Measurements from ENCODE around the gene PTAR1. TPM values are rescaled to one million over a fixed set of nuclear protein-coding genes. Genes with fewer than 3 reads are reported as not detected.

Gene PTAR1
- total and polyA plus RNA-seq, 12 donors, result 3.9 to 30.2 (median 23.6) TPM

- 0% methylated on average over 70 to 92 of the region's 92 CpGs for WGBS, 2 donors
- H3K36me3 ChIP-seq, result no peaks in the 10 kb centered on the region
- peak; percentile 71 to 89 (median 80) for ATAC-seq
- intact Hi-C loops (cut with DNase I), result loop anchor here in 9 of 10 donors (2.0 to 10.0 kb wide), 8 partner anchors 73 to 250 kb away; no protein-coding TSS in a partner anchor
- peak in 3 of 9 donors; percentile 17 to 23 (median 19) for TF ChIP-seq CTCF (IDR thresholded peaks at IDR 0.05)
- peaks cover 0 to 16% (median 0%) of the 10 kb centered on the region in 7 donors for H3K27me3 ChIP-seq
- peak; percentile 53 to 75 for DNase-seq
- H3K4me3 ChIP-seq, result peak within 1 kb of the TSS; percentile 48 to 89 (median 80)
- peaks cover 5 to 30% (median 14%) of the 10 kb centered on the region in 9 donors for H3K4me1 ChIP-seq
- no peaks in the 10 kb centered on the region for H3K9me3 ChIP-seq
- H3K27ac ChIP-seq, result peak within 1 kb of the TSS; percentile 17 to 91 (median 80)
Measured at GRCh38 chr9:69671879-69672595, 87.8 kb downstream of the PTAR1 start, which contains the start of gene APBA1. Gene APBA1, minus strand, starts transcription at chr9:69672371.

GRCh38 chr9:69671311-69671878 is 88.4 kb downstream of the PTAR1 start:
- 33 to 37% methylated on average over 15 of the region's 15 CpGs for WGBS, 2 donors
- Histone ChIP-seq H3K4me1 (peaks cover 5 to 30% (median 14%) of the 10 kb centered on the region in 9 donors), H3K36me3 (no peaks in the 10 kb centered on the region), H3K9me3 (no peaks in the 10 kb centered on the region), H3K4me3 (peak overlapping the region; percentile 48 to 89 (median 80)), H3K27me3 (peaks cover 0 to 16% (median 0%) of the 10 kb centered on the region in 7 donors), H3K27ac (peak overlapping the region in 7 of 10 donors; percentile 60 to 86 (median 77))
- ATAC-seq (peak in 5 of 8 donors; percentile 15 to 39 (median 20)), DNase-seq (peak in 1 of 2 donors; percentile 9)
- TF ChIP-seq CTCF (IDR thresholded peaks at IDR 0.05), result no peak
- intact Hi-C loops (cut with DNase I), result loop anchor here in 9 of 10 donors (5.0 to 10.0 kb wide), 7 partner anchors 73 to 249 kb away; no protein-coding TSS in a partner anchor

- Histone ChIP-seq H3K4me1 (peaks cover 0 to 15% (median 7%) of the 10 kb centered on the region in 9 donors), H3K36me3 (no peaks in the 10 kb centered on the region), H3K27ac (no peak overlapping the region), H3K27me3 (peaks cover 0 to 9% (median 0%) of the 10 kb centered on the region in 7 donors), H3K9me3 (no peaks in the 10 kb centered on the region), H3K4me3 (no peak overlapping the region)
- TF ChIP-seq CTCF (IDR thresholded peaks at IDR 0.05), result no peak
- ATAC-seq (no peak), DNase-seq (no peak)
- intact Hi-C loops (cut with DNase I), result no loop called here
- WGBS, 2 donors, result 96 to 97% methylated on average over 1 of the region's 1 CpG
Measured at GRCh38 chr9:69667306-69667705, 92.5 kb downstream of the PTAR1 start.

GRCh38 chr9:69660304-69660703 is 99.5 kb downstream of the PTAR1 start:
- DNase-seq (no peak), ATAC-seq (no peak)
- no peak overlapping the region for H3K27ac ChIP-seq
- intact Hi-C loops (cut with DNase I), result no loop called here
- no peaks in the 10 kb centered on the region for H3K9me3 ChIP-seq
- H3K27me3 ChIP-seq, result no peaks in the 10 kb centered on the region
- H3K36me3 ChIP-seq, result no peaks in the 10 kb centered on the region
- peaks cover 0 to 8% (median 0%) of the 10 kb centered on the region in 9 donors for H3K4me1 ChIP-seq
- no peak overlapping the region for H3K4me3 ChIP-seq
- WGBS, 2 donors, result 65 to 71% methylated on average over 2 of the region's 2 CpGs
- no peak for TF ChIP-seq CTCF (IDR thresholded peaks at IDR 0.05)

Other genes with a start within 250 kb of the PTAR1 start
- gene APBA1, start 87.6 kb downstream of the PTAR1 start, total RNA-seq, result 1 to 10 TPM; 1.7 to 5.7 (median 3.0) TPM
- gene APBA1, start 87.6 kb downstream of the PTAR1 start, polyA plus RNA-seq, result under 1 TPM; 0.66 to 0.67 TPM
- gene CFAP95, start 60.8 kb upstream of the PTAR1 start, total RNA-seq, result under 1 TPM in 5 of 10 donors, not detected in 5; 0.31 to 0.82 (median 0.57) TPM
- not detected for gene CFAP95, start 60.8 kb upstream of the PTAR1 start, polyA plus RNA-seq

Measured in heart right ventricle (tissue), 16 donors.